Measurements from ENCODE around the gene HACD3. TPM values are rescaled to one million over a fixed set of nuclear protein-coding genes. Genes with fewer than 3 reads are reported as not detected.
A peak's percentile ranks its signal among the peaks of the same experiment; 100 is the strongest.

Gene HACD3
- total and polyA plus RNA-seq, 2 of the 13 experiments (the other 11 are each of a cell fraction or from before 2014, with no cell fraction given), result 73.6 to 161 TPM

- TF ChIP-seq GATAD2A (CRISPR knock-in tag; IDR thresholded peaks at IDR 0.05), result 0 out of 2 replicates have a peak, but pooled peaks have one; percentile 23
- TF ChIP-seq ZBTB49 (CRISPR knock-in tag; IDR thresholded peaks at IDR 0.05; ENCODE audit: borderline replicate concordance), result no peak
- no peak for TF ChIP-seq NR2F6 (IDR thresholded peaks at IDR 0.05)
- 0 out of 2 replicates have a peak, but pooled peaks have one; percentile 14 for TF ChIP-seq NR2F6 (CRISPR knock-in tag; IDR thresholded peaks at IDR 0.05)
- TF ChIP-seq ZNF552 (CRISPR knock-in tag; IDR thresholded peaks at IDR 0.05; ENCODE audit: borderline replicate concordance), result peak; percentile 97
- TF ChIP-seq SMC3 (IDR thresholded peaks at IDR 0.05; ENCODE audit: low read length), result no peak
- peak; percentile 88; the same call in 1 of the 2 replicates for TF ChIP-seq ZNF318 (CRISPR knock-in tag; IDR thresholded peaks at IDR 0.05)
- TF ChIP-seq ZNF788 (CRISPR knock-in tag; IDR thresholded peaks at IDR 0.05; ENCODE audit: borderline replicate concordance), result peak; percentile 85; the same call in 1 of the 2 replicates
- no peak for TF ChIP-seq ZNF460 (CRISPR knock-in tag; IDR thresholded peaks at IDR 0.05; ENCODE audit: borderline replicate concordance)
- no peak for TF ChIP-seq ZBTB44 (CRISPR knock-in tag; IDR thresholded peaks at IDR 0.05)
- no peak for TF ChIP-seq ZNF878 (CRISPR knock-in tag; IDR thresholded peaks at IDR 0.05)
- TF ChIP-seq RCOR2 (CRISPR knock-in tag; IDR thresholded peaks at IDR 0.05), result no peak
- no peak for TF ChIP-seq RFXANK (CRISPR knock-in tag; IDR thresholded peaks at IDR 0.05)
- peak; percentile 81 for TF ChIP-seq DR1 (CRISPR knock-in tag; IDR thresholded peaks at IDR 0.05)
- 0 out of 2 replicates have a peak, but pooled peaks have one; percentile 86 for TF ChIP-seq ZNF570 (CRISPR knock-in tag; IDR thresholded peaks at IDR 0.05; ENCODE audit: borderline replicate concordance)
- TF ChIP-seq ZSCAN30 (CRISPR knock-in tag; IDR thresholded peaks at IDR 0.05), result no peak
Measured at GRCh38 chr15:65530318-65531111, at the start of gene HACD3 (continued).

All from HepG2 (cell line).